Measurements from ENCODE around the gene PPIP5K2.
"Not testable (repeated sequence)": the region's sequence is repeated elsewhere in the genome, so short reads cannot be mapped to it uniquely, and the experiment has no call there.

PPIP5K2 gene

GRCh38 chr5:103119765-103120606 lies at the start of gene PPIP5K2, which contains the start of gene GIN1:
Gene PPIP5K2, plus strand, starts transcription at chr5:103120301. Its CDS starts 9,289 bp downstream, at chr5:103129590.
Gene GIN1, minus strand, starts transcription at chr5:103120138. Its CDS starts 11,431 bp downstream, at chr5:103108707.
- DNase-seq (ENCODE audit: low read depth in 2 of 2), result peak; percentile 93

GRCh38 chr5:103073500-103073899 lies 46.6 kb upstream of the PPIP5K2 start:
- DNase-seq (ENCODE audit: low read depth in 2 of 2), result not testable (repeated sequence)

- DNase-seq (ENCODE audit: low read depth in 2 of 2), result no peak
Measured at GRCh38 chr5:103075442-103075841, 44.7 kb upstream of the PPIP5K2 start.

- no peak for DNase-seq (ENCODE audit: low read depth in 2 of 2)
Measured at GRCh38 chr5:103079796-103080195, 40.3 kb upstream of the PPIP5K2 start.

- no peak for DNase-seq (ENCODE audit: low read depth in 2 of 2)
Measured at GRCh38 chr5:103086547-103086946, 33.6 kb upstream of the PPIP5K2 start.

- no peak for DNase-seq (ENCODE audit: low read depth in 2 of 2)
Measured at GRCh38 chr5:103089272-103089671, 30.8 kb upstream of the PPIP5K2 start.

GRCh38 chr5:103090791-103091190 lies 29.3 kb upstream of the PPIP5K2 start:
- DNase-seq (ENCODE audit: low read depth in 2 of 2), result no peak

GRCh38 chr5:103092676-103093075 lies 27.4 kb upstream of the PPIP5K2 start:
- no peak for DNase-seq (ENCODE audit: low read depth in 2 of 2)

- no peak for DNase-seq (ENCODE audit: low read depth in 2 of 2)
Measured at GRCh38 chr5:103093727-103094126, 26.4 kb upstream of the PPIP5K2 start.

GRCh38 chr5:103094737-103095136 lies 25.4 kb upstream of the PPIP5K2 start:
- no peak for DNase-seq (ENCODE audit: low read depth in 2 of 2)

GRCh38 chr5:103098993-103099392 lies 21.1 kb upstream of the PPIP5K2 start:
- no peak for DNase-seq (ENCODE audit: low read depth in 2 of 2)

GRCh38 chr5:103101079-103101750 lies 18.9 kb upstream of the PPIP5K2 start:
- no peak for DNase-seq (ENCODE audit: low read depth in 2 of 2)

- DNase-seq (ENCODE audit: low read depth in 2 of 2), result no peak
Measured at GRCh38 chr5:103102234-103102633, 17.9 kb upstream of the PPIP5K2 start.

- no peak for DNase-seq (ENCODE audit: low read depth in 2 of 2)
Measured at GRCh38 chr5:103108086-103108485, 12.0 kb upstream of the PPIP5K2 start.

GRCh38 chr5:103109277-103109676 lies 10.8 kb upstream of the PPIP5K2 start:
- DNase-seq (ENCODE audit: low read depth in 2 of 2), result no peak

GRCh38 chr5:103110403-103110802 lies 9.7 kb upstream of the PPIP5K2 start:
- no peak for DNase-seq (ENCODE audit: low read depth in 2 of 2)

- DNase-seq (ENCODE audit: low read depth in 2 of 2), result no peak
Measured at GRCh38 chr5:103111468-103111867, 8.6 kb upstream of the PPIP5K2 start.

- no peak for DNase-seq (ENCODE audit: low read depth in 2 of 2)
Measured at GRCh38 chr5:103112910-103113309, 7.2 kb upstream of the PPIP5K2 start.

- no peak for DNase-seq (ENCODE audit: low read depth in 2 of 2)
Measured at GRCh38 chr5:103114440-103114839, 5.7 kb upstream of the PPIP5K2 start.

- DNase-seq (ENCODE audit: low read depth in 2 of 2), result no peak
Measured at GRCh38 chr5:103117471-103117991, 2.6 kb upstream of the PPIP5K2 start.

- no peak for DNase-seq (ENCODE audit: low read depth in 2 of 2)
Measured at GRCh38 chr5:103119070-103119764, 884 bp upstream of the PPIP5K2 start.

- DNase-seq (ENCODE audit: low read depth in 2 of 2), result no peak
Measured at GRCh38 chr5:103120607-103121200, 603 bp downstream of the PPIP5K2 start.
